NCI-H82 (cell line): ENCODE measurements around the gene RABAC1.

ENCODE experiments used
- DNase-seq: peaks from one replicate; lab custom pipeline; 2025; lab: John Stamatoyannopoulos, UW

The RABAC1 gene

DNA sequence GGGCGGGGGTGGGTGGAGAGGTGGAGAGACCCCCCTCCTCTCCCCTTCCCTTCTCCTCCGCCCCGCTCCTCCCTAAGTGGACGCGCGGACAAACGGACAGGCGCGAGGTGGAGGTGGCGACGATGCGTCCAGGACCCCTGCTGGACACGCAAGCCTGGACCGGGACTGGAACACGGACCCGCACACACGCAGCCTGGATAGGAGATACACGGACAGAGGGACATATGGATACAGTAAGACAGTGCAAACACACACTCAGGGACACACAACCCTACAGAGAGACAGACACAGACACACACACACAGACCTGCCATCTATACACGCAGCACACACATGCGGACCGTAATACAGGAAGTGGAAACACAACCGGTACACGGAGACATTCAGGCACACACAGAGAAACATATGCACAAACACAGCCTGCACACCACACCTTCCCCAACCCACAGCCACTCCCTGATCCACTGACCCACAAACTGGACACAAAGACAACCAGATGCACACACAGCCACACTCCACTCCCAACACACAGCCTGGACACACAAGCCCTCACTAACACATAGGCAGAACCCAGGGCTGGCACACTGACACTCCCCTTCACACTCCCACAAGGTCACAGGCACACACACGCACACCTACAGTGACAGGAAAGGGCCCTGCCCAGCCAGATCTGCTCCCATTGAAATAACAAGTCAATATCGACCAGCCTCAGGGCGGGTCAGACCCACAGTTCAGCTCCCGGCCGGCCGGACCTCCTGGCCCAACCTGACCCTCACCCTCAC lies 30.2 kb downstream of the RABAC1 start:
- no peak for DNase-seq

DNA sequence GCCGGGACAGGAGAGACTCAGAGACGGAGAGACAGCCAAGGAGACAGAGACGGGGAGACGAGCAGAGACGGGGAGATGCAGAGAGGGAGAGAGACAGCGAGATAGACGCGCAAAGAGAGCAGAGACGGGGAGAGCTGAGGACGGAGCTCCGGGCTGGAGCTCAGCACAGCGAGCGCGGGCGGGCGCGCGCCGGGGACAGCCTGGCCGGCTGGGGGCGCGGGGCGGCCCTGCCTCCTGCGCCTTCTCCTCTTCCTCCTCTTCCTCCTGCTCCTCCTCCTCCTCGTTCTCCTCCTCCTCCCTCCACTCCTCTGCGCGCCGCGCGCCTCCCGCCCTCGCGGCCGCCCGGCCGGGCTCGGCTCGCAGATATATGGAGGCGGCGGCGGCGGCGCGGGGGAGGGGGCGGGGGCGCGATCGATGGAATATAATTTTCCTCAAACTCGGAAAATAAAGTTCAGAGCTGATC lies 30.9 kb downstream of the RABAC1 start, which contains the start of gene ERFL:
ERFL (minus strand) TSS at position 229 of the 463 bp plus-strand sequence. CDS start 15,530 bp downstream, outside the sequence.
- DNase-seq, result no peak

DNA sequence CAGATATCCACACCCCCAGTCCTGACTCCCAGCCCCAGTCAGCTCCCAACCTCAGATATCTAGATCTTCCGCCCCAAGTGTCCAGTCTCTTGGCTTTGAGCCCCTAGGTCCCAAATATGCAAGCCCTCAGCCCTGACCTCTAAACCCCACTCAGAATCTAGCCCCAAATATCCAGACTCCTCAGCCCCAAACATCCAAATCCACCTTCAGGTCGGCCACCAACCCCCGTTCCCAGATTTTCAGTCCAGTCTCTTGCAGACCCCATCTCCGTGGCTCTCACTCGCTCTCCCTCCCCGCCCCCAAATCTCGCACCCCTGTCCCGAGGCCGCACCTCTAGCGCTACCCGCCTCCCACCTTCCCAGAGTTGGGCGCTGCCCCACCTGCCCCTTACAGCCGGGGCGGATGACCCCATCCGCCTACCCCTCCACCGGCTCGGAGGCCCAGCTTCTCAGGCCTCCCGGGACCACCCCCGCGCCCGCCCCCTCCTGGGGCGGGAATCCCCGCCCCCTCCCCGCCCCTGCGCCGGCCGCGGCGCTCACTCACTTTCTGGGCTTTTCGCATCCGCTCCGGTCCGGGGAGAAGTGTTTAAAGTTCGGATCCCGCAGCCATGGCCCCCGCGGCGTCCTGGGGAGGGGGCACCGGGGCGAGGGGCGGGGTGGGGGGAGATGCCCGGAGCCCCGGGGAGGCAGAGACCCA lies 31.5 kb downstream of the RABAC1 start:
- DNase-seq, result no peak

DNA sequence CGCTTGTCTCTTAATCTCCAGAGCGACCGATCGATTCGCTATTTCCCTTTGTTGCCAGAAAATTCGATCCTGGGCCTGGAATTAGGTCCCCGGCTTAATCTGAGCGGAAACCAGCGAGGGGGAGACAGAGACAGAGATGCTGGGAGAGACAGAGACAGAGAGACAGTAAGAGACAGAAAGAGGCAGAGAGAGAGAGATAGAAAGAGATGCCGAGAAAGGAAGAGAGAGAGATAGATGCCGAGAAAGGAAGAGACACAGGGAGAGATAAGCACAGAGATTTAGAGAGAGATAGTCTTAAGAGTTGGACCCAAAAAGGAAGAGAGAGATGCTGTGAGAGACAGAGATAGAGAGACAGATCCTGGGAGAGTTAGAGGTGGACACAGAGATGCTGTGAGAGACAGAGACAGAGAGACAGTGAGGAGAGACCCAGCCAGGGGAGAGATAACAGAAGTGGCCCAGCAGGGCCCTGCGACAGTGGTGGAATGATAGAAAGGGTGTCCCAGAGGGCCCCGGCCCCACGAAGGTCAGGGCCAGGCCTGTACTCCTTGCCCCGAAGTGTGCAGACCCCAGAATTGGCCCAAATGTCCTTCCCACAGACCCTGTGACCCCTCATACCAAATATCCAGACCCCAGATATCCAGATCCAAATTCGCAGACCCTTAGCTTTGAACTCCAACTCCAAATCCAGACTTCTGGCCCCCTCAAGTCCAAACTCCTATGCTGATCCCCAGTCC lies 32.2 kb downstream of the RABAC1 start:
- no peak for DNase-seq

DNA sequence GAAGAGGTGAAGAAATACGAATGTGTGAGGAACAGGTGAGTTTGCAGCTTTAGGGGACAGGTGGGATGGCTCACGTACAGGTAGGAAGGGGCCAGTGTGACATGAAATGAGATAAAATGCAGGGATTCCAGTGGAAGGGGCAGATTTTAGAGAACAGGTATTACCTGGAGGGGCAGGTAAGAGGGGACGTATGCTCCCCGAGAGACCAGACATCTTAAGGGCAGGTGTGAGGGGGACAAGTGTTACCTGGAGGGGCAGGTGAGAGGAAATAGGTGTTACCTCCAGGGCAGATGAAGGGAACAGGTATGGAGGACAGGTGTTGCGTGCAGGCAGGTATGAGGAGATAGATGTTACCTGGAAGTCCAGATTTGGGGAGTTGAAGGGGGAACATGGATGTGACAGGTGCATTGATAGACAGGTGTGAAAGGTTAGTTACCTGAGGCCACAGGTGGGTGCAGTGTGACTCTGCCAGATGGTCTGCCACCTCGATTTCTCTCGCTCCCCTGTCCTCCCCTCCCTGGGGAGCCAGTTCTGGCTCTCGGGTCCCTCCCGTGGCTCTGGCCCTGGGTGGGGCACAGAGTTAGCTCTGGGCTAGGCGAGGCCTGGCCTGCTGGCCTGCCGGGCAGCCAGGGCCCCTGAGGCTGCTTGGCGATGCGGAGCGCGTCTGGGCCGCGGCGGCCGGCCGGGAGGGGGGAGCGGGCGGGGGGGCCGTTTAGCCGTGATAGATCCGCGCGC lies 32.9 kb downstream of the RABAC1 start:
- DNase-seq, result no peak

DNA sequence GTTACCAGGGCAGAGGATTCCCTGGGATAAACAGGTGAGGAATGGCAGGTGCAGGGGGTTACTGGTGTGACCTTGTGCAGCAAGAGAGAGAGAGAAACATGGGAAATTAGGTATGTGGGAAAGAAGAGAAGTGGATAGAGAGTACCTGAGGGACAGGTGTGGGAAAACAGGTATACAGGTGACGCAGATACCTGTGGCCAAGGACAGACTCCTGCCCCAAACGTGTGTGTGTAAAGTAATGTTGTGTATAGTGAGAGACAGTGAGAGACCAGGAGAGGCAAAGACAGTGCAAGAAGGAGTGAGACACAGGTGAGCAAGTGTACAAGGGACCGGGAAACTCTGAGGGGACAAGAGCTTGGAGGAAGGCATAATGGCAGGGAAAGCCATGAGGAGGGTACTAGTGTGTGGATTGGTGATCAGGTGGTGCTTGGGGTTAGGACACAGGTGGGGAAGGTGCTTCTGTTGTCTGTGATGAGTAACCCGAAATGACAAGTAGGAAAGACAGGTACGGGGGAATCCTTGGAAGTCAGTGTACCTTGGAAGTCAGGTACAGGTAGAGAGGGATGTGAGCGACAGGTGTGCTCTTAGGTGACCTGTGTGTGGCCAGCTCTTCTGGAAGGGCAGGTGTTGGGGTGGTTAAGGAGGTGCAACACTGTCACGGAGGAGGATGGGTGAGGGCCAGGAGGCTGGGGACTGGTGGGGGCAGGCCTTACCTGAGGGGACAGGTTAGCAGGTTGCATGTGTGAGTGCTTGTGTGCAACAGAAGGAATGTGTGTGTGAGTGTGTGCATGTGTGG lies 33.7 kb downstream of the RABAC1 start:
- no peak for DNase-seq

DNA sequence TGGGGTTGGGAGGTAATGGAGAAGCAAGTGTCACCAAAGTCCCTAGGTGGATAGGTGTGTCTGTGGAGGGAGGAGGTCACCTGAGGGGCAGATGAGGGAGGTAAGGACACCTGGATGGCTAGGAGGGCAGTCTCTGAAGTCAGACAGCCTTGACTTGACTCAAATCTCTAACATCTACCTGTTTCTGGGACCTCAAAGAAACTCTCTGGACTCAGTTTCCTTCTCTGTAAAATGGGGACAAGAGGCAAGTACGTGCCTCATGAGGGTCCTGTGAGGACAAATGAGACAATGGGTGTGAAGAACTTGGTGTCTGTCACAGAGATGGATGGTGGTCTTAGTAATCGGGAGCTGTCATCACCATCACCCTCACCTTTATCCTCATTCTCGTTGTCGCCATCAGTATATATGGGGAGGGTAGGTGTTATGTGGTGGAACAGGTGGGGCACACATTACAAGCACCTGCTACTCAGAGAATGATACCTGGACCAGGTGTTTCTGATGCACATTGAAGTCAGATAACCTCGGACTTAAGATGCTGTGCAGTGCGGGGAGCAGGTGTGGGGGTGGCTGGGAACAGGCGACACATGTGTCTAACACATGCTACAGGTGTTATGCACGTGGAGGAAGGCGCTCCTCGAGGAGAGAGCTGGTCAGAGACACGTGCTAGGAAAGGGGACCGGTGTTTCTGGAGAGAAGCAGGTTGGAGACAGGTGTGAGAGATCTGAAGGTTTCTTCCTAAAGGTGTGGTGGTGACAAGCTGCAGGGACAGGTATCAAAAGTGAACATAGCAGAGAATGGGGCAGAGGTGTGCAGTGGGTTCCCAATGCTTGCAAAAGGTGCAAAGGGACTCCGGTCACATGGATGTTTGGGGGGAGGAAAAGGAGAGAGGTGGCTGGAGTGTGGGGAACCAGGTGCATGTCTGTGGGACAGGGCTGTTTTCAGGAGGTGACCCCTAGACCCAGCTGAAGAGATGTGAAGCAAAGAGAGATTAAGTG lies 34.7 kb downstream of the RABAC1 start:
- no peak for DNase-seq

DNA sequence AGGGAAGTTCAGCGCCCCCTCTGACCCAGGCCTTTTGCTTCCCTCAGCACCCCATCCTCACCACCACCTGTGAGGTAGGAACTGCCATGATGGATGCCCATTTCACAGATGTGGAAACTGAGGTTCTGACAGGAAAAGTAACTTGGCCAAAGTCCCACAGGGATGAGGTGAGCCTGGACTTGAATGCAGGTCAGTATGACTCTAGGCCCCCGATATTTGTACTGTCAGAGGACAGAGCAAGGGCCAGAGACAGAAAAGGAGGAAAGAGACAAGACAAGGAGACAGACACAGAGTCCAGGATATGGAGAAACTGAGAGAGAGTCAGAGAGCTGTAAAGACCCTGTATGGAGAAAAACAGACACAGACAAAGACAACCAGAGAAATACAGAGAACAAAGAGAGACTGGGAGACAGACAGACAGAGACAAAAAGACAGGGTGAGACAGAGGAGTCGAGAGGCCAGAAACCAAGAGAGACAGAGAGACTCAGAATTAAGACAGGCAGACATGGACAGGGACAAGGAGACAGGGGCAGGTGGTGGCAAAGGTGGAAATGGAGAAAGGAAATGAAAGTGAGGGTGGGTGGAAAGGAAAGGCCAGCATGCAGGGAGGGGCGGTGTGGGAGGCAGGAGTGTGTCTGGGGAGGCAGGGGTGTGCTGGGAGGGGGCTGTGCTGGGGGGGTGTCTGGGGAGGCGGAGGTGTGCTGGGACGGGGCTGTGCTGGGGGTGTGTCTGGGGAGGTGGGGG lies 35.9 kb downstream of the RABAC1 start:
- DNase-seq, result no peak

DNA sequence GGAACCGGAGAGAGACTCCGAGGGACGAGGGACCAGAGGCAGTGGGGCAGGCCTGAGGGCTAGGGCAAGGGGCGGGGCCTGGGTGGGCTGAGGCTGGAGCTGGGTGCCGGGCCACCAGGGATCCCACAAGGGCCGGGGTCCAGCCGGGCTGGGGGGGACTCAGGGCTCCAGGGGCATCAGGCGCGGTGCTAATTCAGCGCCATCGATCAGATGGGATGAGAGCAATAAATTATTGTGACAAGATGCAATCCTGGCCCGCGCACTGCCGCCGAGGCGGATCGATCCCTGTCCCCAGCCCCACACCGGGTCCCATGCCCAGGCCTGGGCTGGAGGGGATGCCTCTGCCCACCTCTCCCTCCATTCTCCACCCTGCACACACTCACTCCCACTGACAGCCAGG lies 36.5 kb downstream of the RABAC1 start:
- DNase-seq, result no peak

DNA sequence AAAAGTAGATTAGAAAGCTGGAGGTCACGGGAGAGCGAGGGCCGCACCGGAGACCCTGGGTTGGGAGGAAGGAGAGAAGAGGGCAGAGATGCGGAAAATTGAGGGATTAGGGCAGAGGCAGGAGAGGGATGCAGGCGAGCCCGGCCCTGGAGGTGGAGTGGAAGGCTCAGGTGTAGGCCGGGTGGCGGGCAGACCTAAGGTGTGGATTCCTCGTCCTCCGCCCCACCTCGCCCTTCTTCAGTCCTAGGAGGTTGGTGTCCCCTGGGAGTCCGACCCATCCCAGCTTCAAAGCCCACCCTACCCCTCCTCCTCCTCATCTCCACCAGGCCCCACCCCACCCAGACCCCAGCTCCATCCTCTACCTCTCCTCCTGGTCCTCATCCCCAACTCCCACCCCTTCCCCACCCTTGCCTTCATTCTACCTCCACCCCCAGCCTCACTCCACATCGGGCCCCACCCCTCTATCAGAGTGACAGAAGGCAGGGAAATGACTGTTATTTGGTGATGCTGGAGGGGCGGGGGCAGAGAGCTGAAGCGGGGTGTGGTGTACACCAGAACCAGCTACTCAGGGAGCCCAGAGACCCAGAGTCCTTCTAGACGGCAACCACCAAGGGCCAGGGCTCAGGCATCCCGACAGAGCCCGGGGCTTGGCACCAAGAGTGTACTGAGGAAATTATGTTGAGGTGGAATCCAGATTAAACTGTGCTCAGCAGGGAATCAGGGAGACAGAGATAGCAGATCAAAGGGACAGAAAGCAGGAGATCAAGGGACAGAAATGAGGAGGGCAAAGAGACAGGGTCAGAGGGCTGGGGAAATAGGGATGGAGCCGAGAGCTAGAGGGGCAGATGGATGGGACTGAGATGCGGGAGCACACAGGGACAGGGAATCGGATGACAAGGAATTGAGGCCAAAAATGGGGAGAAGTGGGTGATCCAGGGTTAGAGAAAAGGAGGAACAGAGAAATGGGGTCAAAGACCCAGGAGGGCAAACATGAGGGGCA lies 37.2 kb downstream of the RABAC1 start:
- no peak for DNase-seq

DNA sequence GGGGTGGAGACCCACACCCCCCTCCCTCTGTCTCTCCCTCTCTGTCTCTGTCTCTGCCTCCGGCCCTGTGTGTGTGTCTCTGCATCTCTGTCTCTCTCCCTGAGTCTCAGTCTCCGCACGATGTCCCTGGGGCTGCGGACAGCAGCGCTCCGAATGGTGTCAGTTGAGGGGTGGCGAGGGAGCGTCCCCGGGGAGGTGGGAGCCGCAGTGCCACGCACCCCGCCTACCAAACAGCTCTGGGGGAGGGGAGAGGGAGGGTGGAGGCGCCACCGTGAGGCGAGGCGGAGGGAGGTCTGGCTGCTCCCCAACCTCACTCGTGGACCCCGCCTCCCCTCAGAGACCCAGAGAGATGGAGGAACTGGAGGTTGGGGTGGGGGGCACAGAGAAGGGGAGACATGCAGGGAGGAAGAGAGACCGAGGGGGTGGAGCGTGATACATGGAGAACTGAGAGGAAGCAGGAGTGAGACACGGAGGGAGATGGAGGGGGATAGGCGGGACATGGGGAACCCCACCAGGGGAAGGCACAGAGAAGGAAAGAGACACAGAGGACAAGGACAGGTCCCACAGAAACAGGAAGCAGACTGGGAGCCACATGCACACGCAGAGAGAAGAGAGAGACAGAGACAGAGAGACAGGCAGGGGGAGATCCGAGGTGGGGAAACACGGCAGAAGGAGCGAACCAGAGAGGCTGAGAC lies 38.1 kb downstream of the RABAC1 start:
- no peak for DNase-seq

DNA sequence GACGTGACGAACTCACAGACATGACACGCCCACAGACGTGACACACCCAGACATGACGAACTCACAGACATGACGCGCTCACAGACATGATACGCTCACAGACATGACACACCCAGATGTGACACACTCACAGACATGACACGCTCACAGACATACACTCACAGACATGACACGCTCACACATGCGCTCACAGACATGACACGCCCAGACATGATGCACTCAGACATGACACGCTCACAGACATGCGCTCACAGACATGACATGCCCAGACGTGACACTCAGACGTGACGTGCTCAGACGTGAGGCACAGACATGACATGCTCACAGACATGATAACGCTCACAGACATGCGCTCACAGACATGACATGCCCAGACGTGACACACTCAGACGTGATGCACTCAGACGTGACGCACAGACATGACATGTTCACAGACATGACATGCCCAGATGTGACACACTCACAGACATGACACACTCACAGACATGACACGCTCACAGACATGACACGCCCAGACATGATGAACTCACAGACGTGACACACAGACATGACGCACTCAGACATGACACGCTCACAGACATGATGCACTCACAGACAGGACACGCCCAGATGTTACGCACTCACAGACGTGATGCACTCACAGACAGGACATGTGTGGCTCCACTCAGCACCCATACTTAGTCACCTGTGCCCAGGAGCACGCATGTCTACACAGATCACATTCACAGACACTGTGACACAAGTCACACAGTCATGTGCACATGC lies 39.0 kb downstream of the RABAC1 start:
- no peak for DNase-seq

DNA sequence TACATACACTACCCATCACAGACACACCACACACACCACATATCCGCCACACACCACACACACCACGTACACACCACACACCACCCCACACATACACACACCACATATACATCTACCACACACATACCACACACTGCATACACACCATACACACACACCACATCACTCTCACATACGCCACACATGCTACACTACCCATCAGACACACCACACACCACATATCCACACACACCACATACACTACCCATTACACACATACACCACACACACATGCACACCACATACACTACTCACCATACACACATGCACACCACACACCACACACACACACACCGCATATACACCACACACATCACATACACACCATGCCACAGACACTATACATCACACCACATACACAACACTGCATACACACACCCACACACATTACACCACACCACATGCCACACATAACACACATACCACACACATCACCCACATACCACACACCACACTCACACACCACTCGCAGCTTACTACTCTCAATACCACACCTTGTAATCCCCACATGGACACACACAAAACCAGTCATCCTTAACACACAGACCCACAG lies 40.4 kb downstream of the RABAC1 start:
- no peak for DNase-seq

DNA sequence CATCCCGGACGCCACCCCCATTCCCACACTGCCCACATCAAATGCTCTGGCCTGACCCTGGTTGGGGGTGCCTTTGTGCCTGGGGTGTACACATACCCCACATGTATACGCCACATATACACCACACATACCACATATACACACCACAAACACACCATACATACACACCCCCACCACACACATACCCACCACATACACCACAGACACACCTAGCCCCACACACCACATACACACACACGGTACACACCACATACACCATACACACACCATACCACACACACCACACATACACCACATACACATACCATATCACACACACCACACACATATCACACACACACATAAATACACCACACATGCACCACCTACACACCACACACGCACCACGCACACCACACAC lies 41.0 kb downstream of the RABAC1 start:
- DNase-seq, result no peak

DNA sequence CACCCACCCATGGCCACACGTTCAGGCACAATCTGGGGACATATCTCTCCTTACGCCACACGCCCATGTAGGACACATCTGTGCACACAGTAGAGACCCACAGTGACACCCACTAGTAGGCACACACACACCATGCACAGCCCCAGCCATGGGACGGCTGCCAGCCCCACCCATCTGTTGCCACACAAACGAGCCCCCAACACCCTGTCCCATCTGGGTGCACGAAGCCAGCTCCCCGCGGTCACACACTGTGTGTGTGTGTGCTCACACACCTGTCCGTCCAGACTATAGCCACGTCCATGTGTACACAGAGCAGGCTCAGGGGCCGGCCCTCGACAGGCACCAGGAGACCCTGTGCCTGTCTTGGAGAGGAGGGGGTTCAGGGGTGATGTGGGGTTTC lies 41.4 kb downstream of the RABAC1 start:
- no peak for DNase-seq

DNA sequence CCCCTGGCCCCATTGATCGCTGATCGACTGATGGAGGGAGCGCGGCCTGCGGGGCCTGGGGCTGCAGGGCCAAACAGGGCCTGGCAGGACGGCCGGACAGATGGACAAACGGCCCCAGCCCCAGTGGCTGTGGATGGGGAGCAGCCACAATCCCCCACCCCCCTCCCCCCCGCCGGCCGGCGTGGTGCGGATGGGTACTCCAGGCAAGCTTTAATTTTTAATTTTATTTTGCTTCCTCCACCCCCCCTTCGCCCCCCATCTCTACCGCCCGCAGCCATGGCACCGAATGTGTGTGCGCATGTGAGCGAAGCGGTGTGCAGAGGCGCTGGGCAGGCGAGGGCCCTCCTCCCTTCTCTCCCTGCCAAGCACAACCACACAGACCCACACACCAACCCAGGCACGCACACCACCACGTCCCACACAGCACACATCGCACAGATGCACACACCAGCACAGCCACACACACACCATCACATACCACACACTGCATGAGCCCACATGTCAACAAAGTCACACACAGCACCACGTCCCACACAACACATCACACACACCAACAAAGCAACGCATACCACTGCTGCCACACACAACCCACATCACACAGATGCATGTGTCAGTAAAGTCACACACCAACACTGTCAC lies 43.2 kb downstream of the RABAC1 start:
- DNase-seq, result no peak
